Neural progenitor cell (in vitro differentiated cells): ENCODE data around the gene RALY.

Source experiments
- EZH2 ChIP-seq: fragments of 200-600 bp; sonication (generic); IDR thresholded peaks from 2 replicates; pipeline ENCODE4 v1.6.1; 2017; ENCODE audit warnings: antibody characterized with exemption, mild to moderate bottlenecking, moderate library complexity
- TF ChIP-seq, protein P1 (sequence below): fragments of 200-600 bp; sonication (generic); IDR thresholded peaks from 2 replicates; pipeline ENCODE4 v1.5.1; 2017; ENCODE audit warnings: antibody characterized with exemption, mild to moderate bottlenecking

DNA sequence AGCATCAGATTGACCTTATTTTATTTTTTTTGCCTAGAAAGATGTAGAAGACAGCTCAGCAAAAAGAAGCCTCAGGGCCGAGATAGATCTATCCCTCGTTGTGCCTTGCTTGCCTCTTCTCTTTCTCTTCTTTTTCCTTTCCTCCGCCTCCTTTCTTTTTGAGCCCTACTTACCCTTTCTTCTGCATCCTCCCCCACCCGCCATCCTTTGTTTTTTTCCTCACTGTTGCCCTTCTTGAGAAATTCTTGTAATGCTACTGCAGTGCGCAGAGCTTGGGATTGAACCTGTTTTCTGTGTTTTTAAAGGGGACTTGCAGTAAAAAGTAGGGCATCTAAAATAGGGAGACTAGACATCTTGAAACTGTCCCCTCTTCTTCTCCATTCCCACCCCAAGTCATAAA lies 18.6 kb downstream of the RALY start:
- TF ChIP-seq, protein P1, sequence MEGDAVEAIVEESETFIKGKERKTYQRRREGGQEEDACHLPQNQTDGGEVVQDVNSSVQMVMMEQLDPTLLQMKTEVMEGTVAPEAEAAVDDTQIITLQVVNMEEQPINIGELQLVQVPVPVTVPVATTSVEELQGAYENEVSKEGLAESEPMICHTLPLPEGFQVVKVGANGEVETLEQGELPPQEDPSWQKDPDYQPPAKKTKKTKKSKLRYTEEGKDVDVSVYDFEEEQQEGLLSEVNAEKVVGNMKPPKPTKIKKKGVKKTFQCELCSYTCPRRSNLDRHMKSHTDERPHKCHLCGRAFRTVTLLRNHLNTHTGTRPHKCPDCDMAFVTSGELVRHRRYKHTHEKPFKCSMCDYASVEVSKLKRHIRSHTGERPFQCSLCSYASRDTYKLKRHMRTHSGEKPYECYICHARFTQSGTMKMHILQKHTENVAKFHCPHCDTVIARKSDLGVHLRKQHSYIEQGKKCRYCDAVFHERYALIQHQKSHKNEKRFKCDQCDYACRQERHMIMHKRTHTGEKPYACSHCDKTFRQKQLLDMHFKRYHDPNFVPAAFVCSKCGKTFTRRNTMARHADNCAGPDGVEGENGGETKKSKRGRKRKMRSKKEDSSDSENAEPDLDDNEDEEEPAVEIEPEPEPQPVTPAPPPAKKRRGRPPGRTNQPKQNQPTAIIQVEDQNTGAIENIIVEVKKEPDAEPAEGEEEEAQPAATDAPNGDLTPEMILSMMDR, result no peak
- TF ChIP-seq EZH2, result no peak
